Amniotic stem cell (primary cell): ENCODE measurements around the gene COL4A2.

Experiments
- DNase-seq: peaks from one replicate; lab custom pipeline; 2025; lab: John Stamatoyannopoulos, UW

COL4A2 gene

GRCh38 chr13:110405597-110406450 is 98.7 kb downstream of the COL4A2 start:
- DNase-seq: peak; percentile 40

DNA sequence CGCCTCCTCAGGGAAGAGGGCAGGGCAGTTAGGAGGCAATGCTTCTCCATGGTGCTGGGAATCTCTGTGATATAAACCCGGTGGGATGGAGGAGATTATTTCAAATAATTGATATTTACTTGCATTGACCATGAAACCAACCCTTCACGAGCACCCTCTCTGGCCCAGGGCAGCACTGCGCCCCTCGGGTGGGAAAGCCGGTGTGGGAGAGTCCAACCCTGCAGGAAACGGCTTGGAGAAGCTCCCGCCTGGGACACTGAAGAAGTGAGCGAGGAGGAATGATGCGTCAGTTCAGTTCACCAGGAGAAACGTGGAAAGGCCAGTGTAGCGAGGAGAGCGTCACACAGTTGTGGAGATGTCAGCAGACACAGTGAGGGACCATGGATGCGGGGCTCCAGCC is 99.9 kb downstream of the COL4A2 start:
- DNase-seq: no peak

DNA sequence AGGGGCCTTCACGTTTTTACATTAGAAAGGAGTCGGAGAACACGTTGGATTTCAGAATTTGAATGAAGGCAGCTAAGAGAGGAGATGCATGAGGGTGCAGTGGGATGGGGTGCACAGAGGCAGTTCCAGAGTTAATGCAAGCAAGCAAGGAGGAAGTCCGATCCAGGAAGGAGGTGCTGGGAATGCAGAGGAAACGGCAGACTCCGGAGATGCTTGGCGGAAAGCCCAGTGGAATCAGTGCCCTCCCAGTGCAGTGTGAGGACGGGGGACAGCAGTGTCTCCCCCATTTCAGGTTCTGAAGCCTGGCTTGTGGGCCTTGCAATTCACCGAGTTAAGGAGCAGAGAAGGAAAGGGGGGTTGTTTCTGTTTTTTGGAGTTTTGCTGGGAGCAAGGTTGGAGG is 100.4 kb downstream of the COL4A2 start:
- no peak for DNase-seq

GRCh38 chr13:110408286-110408685 is 101.2 kb downstream of the COL4A2 start:
- no peak for DNase-seq

DNA sequence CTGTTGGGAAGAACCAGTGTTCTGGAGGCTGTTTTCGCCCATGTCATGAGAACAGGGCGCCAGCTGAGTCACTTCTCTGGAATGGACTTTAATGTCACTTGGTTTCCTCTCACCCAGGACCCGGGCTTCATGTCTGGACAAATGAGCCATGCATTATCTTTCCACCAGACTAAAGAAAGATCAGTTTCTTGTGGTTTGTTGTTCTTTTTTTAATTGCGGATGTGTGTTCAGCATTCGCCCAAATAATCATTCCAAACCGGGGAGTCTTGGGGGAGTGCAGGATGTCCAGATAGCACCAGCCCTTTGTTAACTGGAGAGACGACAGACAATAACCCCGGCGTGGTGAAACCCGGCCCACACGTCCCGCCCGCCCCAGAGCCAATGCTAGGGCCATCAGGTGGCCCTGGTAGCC is 102.5 kb downstream of the COL4A2 start:
- DNase-seq: no peak

- DNase-seq: no peak
Measured at GRCh38 chr13:110410000-110410399, 102.9 kb downstream of the COL4A2 start.

DNA sequence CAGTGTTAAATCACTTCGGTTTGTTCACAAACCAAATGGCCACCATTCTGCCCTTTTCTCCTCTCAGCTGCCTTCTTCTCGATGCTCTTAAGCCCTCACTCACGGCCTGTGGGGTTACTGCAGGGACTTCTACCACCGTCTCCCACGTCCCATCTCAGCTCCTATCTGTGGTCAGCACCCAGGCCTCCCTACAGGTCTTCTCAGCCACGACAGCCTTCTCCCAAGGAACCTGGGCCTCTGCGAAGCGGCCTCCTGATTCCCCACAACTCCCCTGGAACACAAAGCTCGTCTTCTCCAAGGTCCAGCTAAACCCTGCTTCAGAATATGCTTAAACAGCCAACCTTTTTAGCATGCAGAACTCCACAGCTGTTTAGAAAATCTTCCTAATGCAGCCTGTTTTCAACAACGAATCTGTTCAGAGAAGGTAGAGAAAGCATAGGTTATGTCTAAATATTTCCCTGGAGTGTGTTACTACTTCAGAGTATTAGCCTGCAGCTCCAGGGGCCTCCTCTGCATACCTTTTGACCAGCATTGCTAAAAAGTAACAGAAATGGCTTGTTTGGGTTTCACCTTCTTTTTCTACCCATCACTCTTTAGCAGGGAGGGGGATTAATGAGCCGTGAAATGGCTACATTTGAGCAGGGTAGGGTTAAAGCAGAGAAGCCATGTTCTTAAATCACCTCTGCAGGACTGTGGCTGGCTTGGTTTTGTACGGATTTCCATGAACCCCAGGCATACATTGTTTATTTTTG is 104.0 kb downstream of the COL4A2 start:
- no peak for DNase-seq

DNA sequence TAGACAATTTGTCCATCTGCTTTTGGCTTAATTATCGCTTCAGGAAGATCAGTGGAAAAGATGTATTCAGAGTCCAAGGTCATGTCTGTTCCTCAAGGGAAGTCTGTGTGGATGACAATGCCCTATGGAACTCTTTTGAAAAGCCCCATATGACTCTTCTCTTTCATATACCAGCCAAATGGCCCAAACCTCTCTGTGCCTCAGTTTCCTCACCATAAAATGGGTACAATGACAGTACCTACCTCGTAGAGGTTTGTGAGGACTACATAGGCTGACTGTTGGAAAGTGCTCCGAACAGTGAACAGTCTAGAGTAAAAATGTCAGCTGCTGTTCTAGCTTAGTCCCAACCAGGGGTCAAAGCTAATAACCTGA is 104.6 kb downstream of the COL4A2 start:
- no peak for DNase-seq

- DNase-seq: peak; percentile 94
Measured at GRCh38 chr13:110412132-110412914, 105.2 kb downstream of the COL4A2 start.

DNA sequence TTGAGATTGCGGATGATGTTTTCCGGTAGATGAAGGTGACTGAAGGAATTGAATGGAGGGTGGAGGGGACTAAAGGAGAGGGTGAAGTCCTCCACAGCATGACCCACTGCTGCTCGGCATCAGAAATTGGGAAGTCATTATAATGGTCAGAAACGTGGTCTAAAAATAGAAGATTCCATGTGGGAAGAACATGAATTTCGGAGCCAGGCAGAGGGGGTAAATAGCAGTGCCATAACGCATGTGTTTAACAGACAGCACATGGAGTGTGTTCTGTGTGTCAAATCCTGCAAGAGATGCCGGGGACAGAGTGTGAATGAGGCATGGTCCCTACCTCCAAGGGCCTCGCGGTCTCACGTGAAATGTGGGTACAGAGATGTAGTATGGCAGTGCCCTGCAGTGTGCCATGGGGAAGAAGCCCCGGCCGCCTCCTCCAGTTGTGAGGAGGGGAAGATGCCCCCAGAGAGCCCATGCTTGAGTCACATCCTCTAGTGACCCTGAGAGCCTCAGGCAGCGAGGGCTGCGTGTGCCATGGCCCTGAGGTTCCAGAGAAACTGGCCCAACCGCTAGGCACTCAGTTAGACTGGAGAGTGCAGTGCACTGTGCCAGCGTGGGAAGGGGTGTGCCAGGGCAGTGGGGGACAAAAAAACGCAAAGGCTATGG is 106.1 kb downstream of the COL4A2 start:
- no peak for DNase-seq

DNA sequence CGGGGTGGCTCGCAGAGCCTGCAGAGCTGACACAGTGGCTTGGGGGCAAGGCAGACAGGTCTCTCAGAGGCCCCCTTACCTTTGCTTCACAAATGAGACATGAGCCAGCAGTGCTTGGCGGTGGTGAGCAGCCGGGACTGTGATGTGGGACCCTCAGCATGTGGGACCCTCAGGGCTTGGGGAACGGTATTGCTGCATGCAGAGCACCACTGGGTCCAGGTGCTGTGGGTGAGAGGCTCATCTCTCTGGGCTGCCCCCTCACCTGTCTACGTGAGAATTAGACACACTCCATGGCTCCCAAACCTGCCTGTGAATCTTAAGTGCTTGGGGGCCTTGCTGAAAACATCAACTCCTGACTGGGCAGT is 106.6 kb downstream of the COL4A2 start:
- no peak for DNase-seq

GRCh38 chr13:110414283-110414682 is 107.2 kb downstream of the COL4A2 start:
- no peak for DNase-seq

DNA sequence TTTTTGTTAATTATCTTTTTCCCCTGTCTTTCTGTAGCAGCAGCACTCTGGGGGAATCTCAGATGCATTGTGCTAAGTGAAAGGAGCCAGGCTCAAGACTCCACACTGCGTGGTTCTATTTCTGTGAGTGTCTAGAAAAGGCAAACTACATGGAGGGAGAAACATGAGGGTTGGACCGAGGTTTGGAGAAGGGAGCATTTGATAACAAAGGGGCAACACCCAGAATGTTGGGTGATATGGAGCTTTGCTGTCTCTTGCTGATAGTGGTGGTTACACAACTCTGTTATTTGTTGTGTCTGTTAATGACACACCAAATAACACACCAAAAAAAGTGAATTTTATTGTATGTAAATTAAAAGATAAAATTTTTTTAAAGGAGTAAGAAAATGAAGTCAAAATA is 107.8 kb downstream of the COL4A2 start:
- no peak for DNase-seq

- DNase-seq: no peak
Measured at GRCh38 chr13:110415669-110416068, 108.6 kb downstream of the COL4A2 start.

DNA sequence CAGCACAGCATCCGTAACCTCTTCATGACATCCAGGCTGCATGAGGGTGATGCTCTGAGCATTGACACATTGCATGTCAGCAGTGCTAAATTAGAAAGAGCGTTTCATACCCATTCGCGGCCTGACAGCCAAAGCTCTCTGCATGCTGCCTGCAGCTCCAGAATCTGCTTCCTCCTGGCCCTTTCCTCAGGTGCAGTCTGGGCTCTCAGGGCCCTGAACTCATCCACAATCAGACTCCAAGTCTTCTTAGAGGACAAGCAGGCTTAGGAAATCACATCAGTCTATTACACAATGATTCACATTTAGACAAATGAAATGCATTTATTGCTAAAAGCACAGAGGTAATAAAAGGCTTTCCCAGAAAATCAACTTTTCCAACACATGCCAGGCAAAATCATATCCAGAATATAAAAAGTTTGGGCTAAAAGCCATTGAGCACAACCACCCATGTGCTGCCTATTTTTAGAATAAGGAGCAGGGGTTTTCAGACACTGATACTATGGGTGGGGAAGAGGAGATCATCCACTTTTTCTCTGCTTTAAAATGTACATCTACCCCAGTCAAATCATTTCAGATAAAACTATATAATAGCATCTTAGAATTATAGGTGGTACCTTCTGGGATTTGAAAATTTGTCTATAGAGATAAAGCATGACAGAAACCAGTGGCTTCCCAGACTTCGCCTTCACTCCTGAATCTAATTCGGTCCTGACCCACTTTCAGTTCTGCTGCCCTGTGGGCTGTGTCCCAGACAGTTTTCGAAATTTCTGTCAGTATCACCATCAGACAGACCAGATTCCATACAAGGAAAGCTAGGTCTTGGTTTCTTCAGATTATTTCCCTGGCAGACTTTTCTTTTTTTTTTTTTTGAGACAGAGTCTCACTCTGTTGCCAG is 109.3 kb downstream of the COL4A2 start:
- no peak for DNase-seq

DNA sequence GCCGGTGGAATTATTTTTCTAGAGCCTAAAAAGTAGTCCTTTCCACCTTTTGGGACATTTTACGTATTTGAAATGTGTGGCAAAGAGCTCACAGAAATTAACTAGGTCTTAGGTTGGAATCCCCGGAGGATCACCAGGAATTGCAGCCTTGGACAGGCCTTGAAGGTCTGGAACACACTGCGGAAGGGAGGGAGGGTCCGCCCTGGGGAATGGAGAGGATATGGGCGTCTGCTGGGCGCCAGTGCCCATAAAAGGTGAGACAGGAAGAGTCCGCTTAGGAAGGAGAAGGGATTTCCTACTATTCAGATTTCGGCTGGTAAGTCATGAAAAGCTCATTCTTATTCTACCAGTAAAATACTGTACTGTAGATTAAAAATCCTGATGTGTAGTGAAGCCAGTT is 111.9 kb downstream of the COL4A2 start:
- no peak for DNase-seq

DNA sequence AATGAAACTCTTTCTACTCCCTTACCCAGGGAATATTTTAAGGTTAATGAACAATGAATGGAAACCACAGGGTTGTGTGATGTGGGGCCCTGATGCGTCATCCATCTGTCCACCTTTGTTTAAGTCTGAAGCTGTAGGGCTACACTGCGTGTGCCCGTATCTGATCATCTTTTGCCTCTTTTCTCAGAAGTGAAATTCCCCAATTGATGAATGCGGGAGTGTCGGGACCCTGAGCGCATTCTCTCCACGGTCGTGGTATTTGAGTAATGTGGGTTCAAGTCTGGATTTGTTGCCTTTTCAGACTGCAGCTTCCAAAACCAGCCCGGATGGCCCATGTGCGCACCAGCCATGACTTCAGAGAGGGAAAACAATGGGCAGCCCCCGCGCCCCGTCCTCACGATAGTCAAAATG is 112.3 kb downstream of the COL4A2 start:
- DNase-seq: no peak

GRCh38 chr13:110419946-110420345 is 112.9 kb downstream of the COL4A2 start:
- DNase-seq: no peak

- no peak for DNase-seq
Measured at GRCh38 chr13:110420626-110421025, 113.5 kb downstream of the COL4A2 start.

DNA sequence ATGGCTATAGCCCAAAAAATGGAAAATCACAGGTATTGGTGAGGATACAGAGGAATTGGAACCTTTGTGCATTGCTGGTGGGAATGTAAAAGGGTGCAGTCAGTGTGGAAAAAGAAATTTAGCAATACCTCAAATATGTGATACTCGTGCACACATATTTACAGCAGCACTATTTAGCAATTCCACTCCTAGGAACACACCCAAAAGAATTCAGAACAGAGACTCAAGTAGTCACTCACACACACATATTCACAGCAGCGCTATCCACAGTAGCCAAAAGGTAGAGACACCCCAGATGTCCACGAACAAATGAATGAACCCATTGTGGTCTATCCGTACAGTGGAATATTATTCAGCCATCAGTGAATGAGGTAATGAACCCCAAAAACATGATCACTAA is 114.0 kb downstream of the COL4A2 start:
- no peak for DNase-seq
